K562 (cell line): ENCODE results near the gene TMEM139.

ENCODE experiments used
- DPF2 ChIP-seq: fragments of 450-650 bp; IDR thresholded peaks from 2 replicates; pipeline ENCODE4 v1.6.1; 2016
- SIX5 ChIP-seq, 2 experiments: IDR thresholded peaks; 2 replicates each; pipeline ENCODE4 v1.6.1; 2011; ENCODE audit warnings: low read length in 2 of 2, borderline replicate concordance in 1 of 2, low read depth in 1 of 2, mild to moderate bottlenecking in 1 of 2, moderate library complexity in 1 of 2; ENCODE audit not compliant: insufficient read depth in 1 of 2

DNA sequence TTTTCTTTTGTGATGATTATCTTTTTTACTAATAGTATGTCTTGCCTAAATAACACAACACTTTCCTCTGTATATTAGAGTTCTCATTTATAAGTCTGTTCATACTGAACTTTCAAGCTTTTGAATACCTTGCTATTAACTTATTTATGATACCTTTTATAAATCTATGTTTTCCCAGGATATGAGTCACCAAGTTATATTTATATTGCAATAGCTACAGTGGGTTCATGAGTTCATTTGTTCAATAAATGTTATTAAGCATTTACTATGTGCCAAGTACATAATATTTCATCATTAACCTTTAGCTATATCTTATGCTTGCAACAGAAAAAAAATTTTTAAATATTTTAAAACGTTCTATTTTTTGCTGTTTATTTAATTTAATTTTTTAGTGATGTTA, 49.5 kb downstream of the TMEM139 start:
- no peak for TF ChIP-seq SIX5 (IDR thresholded peaks at IDR 0.05; ENCODE audit: borderline replicate concordance in 1 of 2, insufficient read depth in 1 of 2, low read depth in 1 of 2, low read length in 2 of 2)
- no peak for TF ChIP-seq DPF2
